SK-N-SH treated with all-trans-retinoic acid at 6 μM for 48 hours (cell line): ENCODE results near the gene ESRRA.

Source experiments
- ARNTL ChIP-seq: fragments of 450-650 bp; formaldehyde crosslinking; IDR thresholded peaks from 2 replicates; pipeline ENCODE4 v1.5.0; 2020; ENCODE audit warnings: low read depth, mild to moderate bottlenecking, moderate library complexity, borderline replicate concordance
- ESRRG ChIP-seq: fragments of 250-450 bp; sonication (Bioruptor Pico); IDR thresholded peaks from 2 replicates; pipeline ENCODE4 v1.6.1; 2021; ENCODE audit warnings: mild to moderate bottlenecking
- PATZ1 ChIP-seq: fragments of 250-450 bp; sonication (Bioruptor Pico); IDR thresholded peaks from 2 replicates; pipeline ENCODE4 v1.8.0; 2020; ENCODE audit warnings: mild to moderate bottlenecking, moderate library complexity, borderline replicate concordance
- POU6F1 ChIP-seq: fragments of 250-450 bp; sonication (Bioruptor Pico); IDR thresholded peaks from 2 replicates; pipeline ENCODE4 v1.8.0; 2021; ENCODE audit warnings: low read depth, mild to moderate bottlenecking, moderate library complexity, borderline replicate concordance
- RARB ChIP-seq: fragments of 250-450 bp; sonication (Bioruptor Pico); IDR thresholded peaks from 2 replicates; pipeline ENCODE4 v1.8.0; 2021; ENCODE audit warnings: mild to moderate bottlenecking, moderate library complexity
- ZC3H10 ChIP-seq: fragments of 250-450 bp; sonication (Bioruptor Pico); IDR thresholded peaks from 2 replicates; pipeline ENCODE4 v1.5.1; 2021; ENCODE audit warnings: mild to moderate bottlenecking, moderate library complexity
- ZFP3 ChIP-seq: fragments of 250-450 bp; sonication (Bioruptor Pico); IDR thresholded peaks from 2 replicates; pipeline ENCODE4 v1.5.0; 2020; ENCODE audit warnings: mild to moderate bottlenecking, moderate library complexity
- ZFP30 ChIP-seq: fragments of 450-650 bp; formaldehyde crosslinking; IDR thresholded peaks from 2 replicates; pipeline ENCODE4 v1.5.0; 2022; ENCODE audit warnings: mild to moderate bottlenecking, moderate library complexity
- ZNF70 ChIP-seq: fragments of 450-650 bp; formaldehyde crosslinking; IDR thresholded peaks from 2 replicates; pipeline ENCODE4 v1.5.0; 2020; ENCODE audit warnings: mild to moderate bottlenecking, moderate library complexity
- ZNF8 ChIP-seq: fragments of 450-650 bp; formaldehyde crosslinking; IDR thresholded peaks from 2 replicates; pipeline ENCODE4 v1.5.0; 2020; ENCODE audit warnings: mild to moderate bottlenecking, moderate library complexity

GRCh38 chr11:64288353-64288750 lies 17.0 kb upstream of the ESRRA start:
- TF ChIP-seq ARNTL (no peak), RARB (CRISPR knock-in tag) (no peak), ZNF8 (no peak), ZC3H10 (no peak), ESRRG (CRISPR knock-in tag) (no peak), ZFP3 (CRISPR knock-in tag) (no peak), ZFP30 (CRISPR knock-in tag) (no peak), PATZ1 (no peak), ZNF70 (CRISPR knock-in tag) (no peak), POU6F1 (CRISPR knock-in tag) (no peak)
